GM23248 (cell line): ENCODE data around the gene EXD3.

Source experiments
- EZH2 ChIP-seq: fragments of 200-600 bp; sonication (generic); IDR thresholded peaks from 2 replicates; pipeline ENCODE4 v1.6.1; 2018; ENCODE audit warnings: antibody characterized with exemption, mild to moderate bottlenecking; ENCODE audit not compliant: insufficient read depth, poor library complexity, severe bottlenecking
- EZH2phosphoT487 ChIP-seq: fragments of 200-600 bp; sonication (generic); IDR thresholded peaks from 2 replicates; pipeline ENCODE4 v1.6.1; 2018; ENCODE audit warnings: antibody characterized with exemption, moderate library complexity, mild to moderate bottlenecking, low read depth; ENCODE audit not compliant: insufficient read depth

DNA sequence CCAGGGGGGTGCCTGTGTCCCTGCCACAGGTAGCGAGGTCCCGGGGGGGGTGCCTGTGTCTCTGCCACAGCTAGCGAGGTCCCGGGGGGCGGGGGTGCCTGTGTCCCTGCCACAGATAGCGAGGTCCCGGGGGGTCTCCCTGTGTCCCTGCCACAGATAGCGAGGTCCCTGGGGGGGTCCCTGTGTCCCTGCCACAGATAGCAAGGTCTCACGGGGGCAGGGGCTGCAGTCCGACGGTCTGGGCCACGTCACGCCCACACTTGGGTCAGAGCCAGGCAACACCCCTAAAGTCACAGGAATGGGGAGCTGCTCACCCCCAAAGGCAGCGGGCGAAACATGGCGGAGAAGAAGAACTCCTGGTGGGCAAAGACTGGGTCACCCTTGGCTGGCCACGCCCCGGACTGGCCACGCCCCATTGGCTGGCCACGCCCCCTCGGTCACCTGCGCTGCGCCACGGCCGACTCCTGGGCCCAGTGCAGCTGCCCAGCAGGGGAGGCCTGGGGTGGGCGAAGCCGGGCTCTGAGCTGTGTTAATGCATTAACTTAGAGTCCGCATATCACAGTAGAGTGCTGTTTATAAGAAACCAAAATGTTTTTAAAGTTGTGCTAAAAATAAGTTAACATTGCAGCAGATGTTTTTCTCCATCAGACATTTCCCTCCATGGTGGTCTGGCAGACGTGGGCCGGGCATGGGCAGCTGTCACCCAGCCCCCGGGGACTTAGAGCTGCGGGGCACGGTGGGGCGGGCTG lies 7.2 kb upstream of the EXD3 start:
- no peak for TF ChIP-seq EZH2phosphoT487
- TF ChIP-seq EZH2 = no peak
